Ramos (cell line): ENCODE data around the gene FN3KRP.
"Not testable (repeated sequence)": the region's sequence is repeated elsewhere in the genome, so short reads cannot be mapped to it uniquely, and the experiment has no call there.

ENCODE experiments used
- in situ Hi-C: fragments of 300-500 bp; cut with MboI; formaldehyde crosslinking; loops from one replicate; pipeline ENCODE4 v1.14.3; 2022; ENCODE audit warnings: low sequenced_read_pairs; ENCODE audit not compliant: unreplicated experiment

Gene FN3KRP

GRCh38 chr17:82769041-82769440, 52.5 kb downstream of the FN3KRP start:
- in situ Hi-C loops: no loop called here

- in situ Hi-C loops: no loop called here
These were observed 55.5 kb downstream of the FN3KRP start for GRCh38 chr17:82772026-82772425.

- in situ Hi-C loops: not testable (repeated sequence)
These were observed 58.0 kb downstream of the FN3KRP start for GRCh38 chr17:82774456-82774855.

- in situ Hi-C loops: no loop called here
These were observed 58.7 kb downstream of the FN3KRP start for GRCh38 chr17:82775001-82775823.

- in situ Hi-C loops: no loop called here
These were observed 59.9 kb downstream of the FN3KRP start for GRCh38 chr17:82776454-82776853.
